GM21528 (cell line): Measurements from ENCODE around the gene SYNC.
"Not testable (repeated sequence)": the region's sequence is repeated elsewhere in the genome, so short reads cannot be mapped to it uniquely, and the experiment has no call there.

Experiments used
- ATAC-seq: cut with Tn5 transposase; IDR thresholded peaks from one replicate; pipeline ENCODE4 v1.9.1; 2021; ENCODE audit warnings: mild to moderate bottlenecking, moderate library complexity; ENCODE audit not compliant: unreplicated experiment, low FRiP score

The SYNC gene

GRCh38 chr1:32695098-32695904 lies 7.3 kb downstream of the SYNC start:
- no peak for ATAC-seq

GRCh38 chr1:32693455-32694174 lies 9.0 kb downstream of the SYNC start:
- no peak for ATAC-seq

DNA sequence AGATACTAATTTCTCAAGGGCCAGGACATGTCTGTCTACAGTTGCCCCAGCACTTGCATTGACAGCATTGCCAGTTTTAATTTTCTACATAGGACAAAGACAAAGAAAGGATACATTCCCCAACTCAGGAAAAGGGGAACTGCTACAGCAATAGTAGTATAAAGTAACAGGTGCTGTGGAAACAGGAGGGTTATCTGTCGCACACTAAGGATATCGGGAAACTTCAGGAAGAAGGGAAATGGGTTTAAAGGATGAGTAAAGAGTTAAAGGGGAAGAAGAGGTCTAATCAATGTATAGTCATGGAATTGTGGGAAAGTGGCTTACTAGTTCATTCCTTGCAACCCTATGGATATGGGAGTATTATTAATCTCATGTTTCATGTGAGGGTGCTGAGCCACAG lies 16.2 kb downstream of the SYNC start:
- no peak for ATAC-seq

DNA sequence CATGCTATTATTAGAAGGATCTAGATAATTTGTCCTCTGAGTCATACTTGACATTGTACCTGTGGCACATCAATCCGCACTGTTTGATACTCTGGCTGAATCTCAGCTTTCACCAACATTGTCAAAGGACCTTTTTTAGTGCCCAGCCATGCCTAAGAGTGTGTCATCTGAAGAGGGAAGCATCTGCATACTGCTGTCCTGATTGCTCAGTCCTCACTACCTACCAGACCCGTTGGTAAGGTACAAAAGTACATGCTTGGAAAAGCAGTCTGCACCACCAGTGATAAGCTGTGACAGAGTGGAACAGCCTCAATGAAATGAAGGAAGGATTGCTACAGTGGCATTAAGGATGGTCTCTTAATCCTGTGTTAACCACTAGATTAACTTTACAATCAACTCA lies 17.1 kb downstream of the SYNC start:
- no peak for ATAC-seq

- ATAC-seq = no peak
These were observed 18.3 kb downstream of the SYNC start for GRCh38 chr1:32684167-32684811.

- ATAC-seq = no peak
These were observed 19.2 kb downstream of the SYNC start for GRCh38 chr1:32683397-32683796.

DNA sequence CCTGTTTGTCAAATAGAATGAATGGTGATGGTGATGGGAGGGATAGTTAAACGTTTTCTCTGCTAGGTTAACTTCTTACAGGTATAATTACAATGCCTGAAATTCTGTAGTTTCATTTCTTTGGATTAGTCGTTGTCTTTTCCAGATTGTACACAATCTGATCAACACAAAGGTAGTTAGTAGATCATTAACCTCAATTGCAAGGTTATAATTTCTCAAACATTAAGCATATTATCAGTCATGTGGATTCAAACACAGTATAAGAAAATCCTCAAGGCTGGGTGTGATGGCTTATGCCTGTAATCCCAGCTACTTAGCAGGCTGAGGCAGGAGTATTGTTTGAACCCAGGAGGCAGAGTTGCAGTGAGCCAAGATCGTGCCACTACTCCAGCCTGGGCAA lies 20.6 kb downstream of the SYNC start:
- ATAC-seq = no peak

DNA sequence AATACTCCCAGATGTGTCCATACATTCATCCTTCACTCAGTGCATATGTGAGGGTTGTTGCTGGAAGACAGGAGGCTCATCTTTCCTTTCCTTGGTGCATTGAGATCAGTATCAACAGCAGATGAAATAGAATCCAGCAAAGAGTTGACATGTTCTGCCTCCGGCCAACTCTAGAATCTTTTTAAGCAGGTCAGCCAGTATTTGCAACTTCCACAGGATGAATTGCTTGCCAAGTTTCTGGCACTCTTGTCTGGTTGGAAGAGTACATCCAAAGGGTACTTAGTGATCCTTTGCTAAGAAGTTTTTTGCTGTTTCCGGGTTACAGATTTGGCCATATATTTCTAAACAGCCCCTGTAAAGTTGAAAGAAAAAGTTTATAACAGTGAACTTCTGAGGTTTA lies 21.1 kb downstream of the SYNC start:
- no peak for ATAC-seq

DNA sequence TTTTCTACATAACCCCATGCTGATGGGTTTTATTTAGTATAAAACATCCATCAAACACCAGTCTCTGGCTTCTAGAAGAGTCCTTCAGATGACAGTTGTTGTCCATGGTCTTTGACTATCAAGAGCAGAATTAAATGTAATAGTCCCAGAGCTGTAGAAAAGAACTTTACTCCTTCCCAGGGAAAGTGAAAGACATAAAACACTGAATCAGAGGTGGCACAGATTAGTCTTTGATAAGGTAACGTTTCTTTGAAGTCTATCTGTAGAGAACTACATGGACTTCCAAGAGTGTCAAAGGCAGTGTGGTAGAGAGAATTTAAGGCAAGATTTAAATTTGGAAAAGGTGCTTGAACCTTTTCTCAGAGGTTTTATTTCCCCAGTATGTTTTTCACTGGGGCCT lies 21.9 kb downstream of the SYNC start:
- no peak for ATAC-seq

GRCh38 chr1:32679993-32680392 lies 22.6 kb downstream of the SYNC start:
- not testable (repeated sequence) for ATAC-seq

DNA sequence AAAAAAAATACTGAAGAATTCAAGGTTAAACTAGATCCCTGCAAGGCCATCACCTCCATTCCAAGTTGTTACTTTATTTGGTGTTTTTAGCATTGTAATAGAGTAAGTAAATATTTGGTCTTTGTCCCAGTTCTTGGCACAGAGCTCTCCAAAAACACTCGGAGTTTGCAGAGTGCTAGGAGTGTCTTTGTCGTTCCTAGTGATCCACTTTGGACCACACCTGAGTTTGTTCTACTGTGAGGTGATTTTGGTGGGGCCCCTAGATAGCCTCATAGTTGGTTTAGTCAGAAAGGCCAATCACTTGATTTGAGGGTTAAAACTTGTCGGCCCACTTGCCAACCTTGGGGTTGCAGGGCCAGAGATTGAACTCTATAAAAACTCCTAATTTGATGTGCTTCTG lies 25.6 kb downstream of the SYNC start:
- no peak for ATAC-seq

DNA sequence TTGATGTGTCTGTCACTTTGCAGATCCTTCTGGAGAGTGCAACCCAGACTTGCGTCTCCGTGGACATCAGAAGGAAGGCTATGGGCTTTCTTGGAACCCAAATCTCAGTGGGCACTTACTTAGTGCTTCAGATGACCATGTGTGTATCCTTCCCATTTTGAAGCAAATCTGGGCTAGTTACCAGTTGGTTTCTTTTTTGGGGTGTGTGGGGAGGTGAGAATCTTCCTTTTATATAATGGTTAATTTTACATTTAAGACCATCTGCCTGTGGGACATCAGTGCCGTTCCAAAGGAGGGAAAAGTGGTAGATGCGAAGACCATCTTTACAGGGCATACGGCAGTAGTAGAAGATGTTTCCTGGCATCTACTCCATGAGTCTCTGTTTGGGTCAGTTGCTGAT lies 33.9 kb downstream of the SYNC start:
- ATAC-seq = not testable (repeated sequence)

- no peak for ATAC-seq
These were observed 35.5 kb downstream of the SYNC start for GRCh38 chr1:32666901-32667566.

DNA sequence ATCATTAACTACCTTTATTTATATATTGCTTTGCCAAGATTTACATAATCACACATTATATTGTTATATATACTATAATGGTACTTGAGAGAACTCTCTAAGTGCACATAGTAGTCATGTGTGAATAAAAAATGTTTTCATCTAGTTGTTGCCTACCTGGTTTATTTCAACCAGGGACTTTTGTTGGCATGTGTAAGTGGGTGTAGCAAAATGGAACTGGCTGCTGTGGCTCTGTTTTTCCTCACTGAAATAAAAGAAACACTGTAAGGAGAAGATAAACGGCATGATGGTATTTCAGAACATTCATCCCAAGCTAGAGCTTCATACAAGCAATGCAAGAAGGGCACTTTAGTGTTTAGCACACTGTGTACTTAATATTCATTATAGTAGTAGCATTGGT lies 36.7 kb downstream of the SYNC start:
- no peak for ATAC-seq

DNA sequence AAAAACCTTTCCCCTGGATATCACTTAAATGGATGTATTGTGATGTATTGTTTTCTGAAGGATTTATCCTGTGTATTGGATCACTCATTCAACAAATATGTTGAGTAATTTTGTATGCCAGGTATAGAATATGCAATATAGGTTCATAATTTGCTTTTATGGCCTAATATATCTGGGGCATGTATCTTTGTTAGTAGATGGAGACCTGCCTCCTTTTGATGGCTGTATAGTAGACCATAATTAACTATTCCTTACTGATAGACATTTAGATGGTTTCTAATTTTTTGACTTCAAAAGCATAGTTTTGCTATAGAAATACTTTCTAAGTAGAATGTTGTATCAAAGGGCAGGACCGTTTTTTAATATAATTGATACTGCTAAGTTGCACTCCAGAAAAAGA lies 43.0 kb downstream of the SYNC start:
- no peak for ATAC-seq

DNA sequence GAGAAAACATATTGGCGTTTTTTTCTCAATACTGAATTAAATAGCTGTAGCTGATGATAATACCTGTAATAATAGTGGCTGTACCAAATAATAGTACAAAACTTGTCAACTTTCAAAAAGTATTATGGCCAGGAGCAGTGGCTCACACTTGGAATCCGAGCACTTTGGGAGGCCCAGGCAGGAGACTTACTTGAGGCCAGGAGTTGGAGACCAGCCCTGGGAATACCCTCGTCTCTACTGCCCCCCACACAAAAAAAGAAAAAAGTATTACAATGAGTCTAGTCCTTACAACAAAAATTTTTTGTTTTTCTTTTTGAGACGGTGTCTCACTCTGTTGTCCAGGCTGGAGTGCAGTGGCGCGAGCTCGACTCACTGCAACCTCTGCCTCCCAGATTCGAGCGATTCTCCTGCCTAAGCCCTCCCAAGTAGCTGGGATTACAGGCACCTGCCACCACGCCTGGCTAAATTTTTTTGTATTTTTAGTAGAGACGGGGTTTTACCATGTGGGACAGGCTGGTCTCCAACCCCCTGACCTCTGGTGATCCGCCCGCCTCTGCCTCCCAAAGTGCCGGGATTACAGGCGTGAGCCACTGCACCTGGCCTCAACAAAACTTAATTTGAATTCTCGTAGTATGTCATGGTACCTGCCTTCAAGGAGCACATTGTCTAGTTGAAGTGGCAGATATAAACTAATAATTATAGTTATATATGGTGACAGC lies 50.2 kb downstream of the SYNC start:
- no peak for ATAC-seq

- ATAC-seq = no peak
These were observed 51.0 kb downstream of the SYNC start for GRCh38 chr1:32651461-32652073.

DNA sequence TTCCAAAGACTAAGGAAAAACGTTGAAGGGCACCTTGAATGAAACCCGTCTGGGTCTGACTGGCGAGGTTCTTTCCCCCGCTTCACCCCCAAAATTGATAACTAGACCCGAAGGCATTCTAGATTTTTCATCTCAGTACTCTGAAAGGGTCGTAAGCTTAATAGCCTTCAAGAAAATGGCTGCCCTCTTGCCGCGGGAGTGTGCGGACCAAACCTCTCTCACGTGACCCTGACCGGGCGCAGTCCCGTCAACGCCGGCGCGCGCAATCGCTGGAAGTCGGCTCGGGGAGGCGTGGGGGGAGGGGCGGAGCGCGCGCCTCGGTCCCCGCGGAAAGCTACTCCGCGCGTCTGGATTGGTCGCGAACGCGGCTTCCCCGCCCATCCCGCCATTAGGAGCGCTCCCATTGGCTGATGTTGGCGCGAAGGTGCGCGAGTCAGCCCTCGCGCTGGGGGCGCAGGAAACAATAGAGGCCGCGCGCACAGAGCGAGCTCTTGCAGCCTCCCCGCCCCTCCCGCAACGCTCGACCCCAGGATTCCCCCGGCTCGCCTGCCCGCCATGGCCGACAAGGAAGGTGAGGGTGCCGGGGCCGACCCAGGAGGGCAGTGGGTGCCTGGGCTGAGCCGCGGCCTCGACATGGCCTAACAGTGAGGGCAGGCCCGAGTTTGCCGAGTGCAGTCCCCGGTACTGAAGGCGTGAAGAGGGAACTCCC lies 51.7 kb downstream of the SYNC start, which contains the start of gene RBBP4:
TSS of gene RBBP4 (plus strand) at position 457 of the 709 bp plus-strand sequence. CDS start at position 556, 99 bp downstream.
- ATAC-seq = peak; percentile 80

DNA sequence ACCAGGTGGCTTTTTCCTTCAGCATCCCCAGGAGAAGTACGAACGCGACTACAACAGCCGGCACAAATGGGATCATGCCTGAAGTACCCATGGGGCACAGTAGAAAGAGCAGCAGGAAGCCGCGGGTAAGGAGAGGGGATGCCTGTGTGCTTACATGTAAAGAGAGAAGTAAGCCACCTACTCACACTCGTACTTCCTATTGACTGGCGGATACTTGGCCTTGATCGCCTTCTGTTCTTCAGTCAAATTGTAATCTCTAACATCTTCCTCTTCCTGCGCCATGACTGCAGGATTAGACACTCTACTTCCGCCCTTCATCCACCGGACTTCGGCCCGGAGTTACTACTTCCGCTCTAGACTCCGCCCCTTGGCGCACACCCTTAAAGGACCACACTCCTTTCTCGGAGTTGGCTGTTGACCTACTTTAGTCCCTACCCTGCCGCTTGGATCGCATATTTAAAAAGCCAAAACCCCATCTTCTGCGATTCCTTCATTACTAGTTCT lies 52.3 kb downstream of the SYNC start, which contains the start of gene ZBTB8OS:
TSS of gene ZBTB8OS (minus strand) at position 303 of the 504 bp plus-strand sequence. CDS start at position 282, 21 bp downstream.
- peak; percentile 73 for ATAC-seq
